Gastroesophageal sphincter (tissue), 3 donors: Measurements from ENCODE around the gene GPR141.

Source experiments
- CTCF ChIP-seq, 4 experiments: fragments of 200-600 bp in 2 of 4; fragments of 450-650 bp in 2 of 4; sonication (generic) in 1 of 4; IDR thresholded peaks; one replicate each; pipeline ENCODE4 v1.5.1; 2017 to 2019; ENCODE audit warnings: antibody characterized with exemption in 4 of 4, mild to moderate bottlenecking in 2 of 4, moderate library complexity in 2 of 4
- EP300 ChIP-seq: sonication (generic); formaldehyde crosslinking; IDR thresholded peaks from one replicate; pipeline ENCODE4 v1.6.1; 2017; ENCODE audit warnings: antibody characterized with exemption, mild to moderate bottlenecking
- POLR2AphosphoS5 ChIP-seq: sonication (generic); formaldehyde crosslinking; IDR thresholded peaks from one replicate; pipeline ENCODE4 v1.6.1; 2017; ENCODE audit warnings: antibody characterized with exemption

- TF ChIP-seq CTCF (IDR thresholded peaks at IDR 0.05) (no peak), POLR2AphosphoS5 (no peak), EP300 (no peak)
These were observed 82.4 kb downstream of the GPR141 start for GRCh38 chr7:37765872-37766525.
